ELR (cell line): ENCODE results near the gene COPS8.

Experiments used
- DNase-seq: peaks from one replicate; pipeline ENCODE4 v3.0.0-alpha.2; 2015; ENCODE audit warnings: low read depth

COPS8 gene

GRCh38 chr2:237085248-237086221, at the start of gene COPS8:
TSS of gene COPS8 (plus strand) at chr2:237085889. CDS start at chr2:237085965, 76 bp downstream.
- peak; percentile 95 for DNase-seq

GRCh38 chr2:237039301-237040031, 46.2 kb upstream of the COPS8 start:
- no peak for DNase-seq

- no peak for DNase-seq
Observed at GRCh38 chr2:237041231-237041630, 44.5 kb upstream of the COPS8 start.

GRCh38 chr2:237042101-237042500, 43.6 kb upstream of the COPS8 start:
- DNase-seq, result no peak

- DNase-seq, result no peak
Observed at GRCh38 chr2:237043866-237044265, 41.8 kb upstream of the COPS8 start.

- DNase-seq, result no peak
Observed at GRCh38 chr2:237044281-237044680, 41.4 kb upstream of the COPS8 start.

- no peak for DNase-seq
Observed at GRCh38 chr2:237045449-237045848, 40.2 kb upstream of the COPS8 start.

- no peak for DNase-seq
Observed at GRCh38 chr2:237048595-237048994, 37.1 kb upstream of the COPS8 start.

- DNase-seq, result no peak
Observed at GRCh38 chr2:237051861-237052260, 33.8 kb upstream of the COPS8 start.

GRCh38 chr2:237053066-237053465, 32.6 kb upstream of the COPS8 start:
- DNase-seq, result no peak

- no peak for DNase-seq
Observed at GRCh38 chr2:237055386-237056100, 30.1 kb upstream of the COPS8 start.

GRCh38 chr2:237056287-237056875, 29.3 kb upstream of the COPS8 start:
- DNase-seq, result no peak

- DNase-seq, result no peak
Observed at GRCh38 chr2:237057107-237057506, 28.6 kb upstream of the COPS8 start.

GRCh38 chr2:237057893-237058300, 27.8 kb upstream of the COPS8 start:
- no peak for DNase-seq

GRCh38 chr2:237058423-237058822, 27.3 kb upstream of the COPS8 start:
- DNase-seq, result no peak

GRCh38 chr2:237059155-237059875, 26.4 kb upstream of the COPS8 start:
- no peak for DNase-seq

GRCh38 chr2:237060534-237061312, 25.0 kb upstream of the COPS8 start:
- DNase-seq, result peak; percentile 73

- no peak for DNase-seq
Observed at GRCh38 chr2:237061356-237061755, 24.3 kb upstream of the COPS8 start.

GRCh38 chr2:237062585-237062984, 23.1 kb upstream of the COPS8 start:
- DNase-seq, result peak; percentile 23
